Gastroesophageal sphincter (tissue), 3 donors: Measurements from ENCODE around the gene F2R.

Experiments used
- CTCF ChIP-seq, 4 experiments: fragments of 200-600 bp in 2 of 4; fragments of 450-650 bp in 2 of 4; sonication (generic) in 1 of 4; IDR thresholded peaks; one replicate each; pipeline ENCODE4 v1.5.1; 2017 to 2019; ENCODE audit warnings: antibody characterized with exemption in 4 of 4, mild to moderate bottlenecking in 2 of 4, moderate library complexity in 2 of 4
- EP300 ChIP-seq: sonication (generic); formaldehyde crosslinking; IDR thresholded peaks from one replicate; pipeline ENCODE4 v1.6.1; 2017; ENCODE audit warnings: antibody characterized with exemption, mild to moderate bottlenecking
- POLR2A ChIP-seq, 2 donors: fragments of 450-650 bp; IDR thresholded peaks; one replicate each; pipeline ENCODE4 v1.6.1; 2017; ENCODE audit warnings: antibody characterized with exemption in 2 of 2, mild to moderate bottlenecking in 2 of 2, moderate library complexity in 1 of 2
- POLR2AphosphoS5 ChIP-seq: sonication (generic); formaldehyde crosslinking; IDR thresholded peaks from one replicate; pipeline ENCODE4 v1.6.1; 2017; ENCODE audit warnings: antibody characterized with exemption

GRCh38 chr5:76679231-76679630 is 36.7 kb upstream of the F2R start:
- TF ChIP-seq CTCF (IDR thresholded peaks at IDR 0.05) (no peak), POLR2A (IDR thresholded peaks at IDR 0.05) (no peak), POLR2AphosphoS5 (no peak), EP300 (no peak)
